MCF 10A (cell line): ENCODE results near the gene TDRD12. TPM values are rescaled to one million over a fixed set of nuclear protein-coding genes. Genes with fewer than 3 reads are reported as not detected.

Experiments
- BruUV-seq: library from RNA; stranded (reverse); fragments of 400-500 nt; replicated peaks from 2 replicates; lab custom pipeline; 2021; lab: Mats Ljungman, UMichigan
- CTCF ChIA-PET: fragments of 300-600 bp; sonication (Branson Sonifier 250); formaldehyde crosslinking; extraction: SDS; loops from one replicate; lab custom pipeline; 2021; ENCODE audit warnings: antibody characterized with exemption, inconsistent platforms; lab: Yijun Ruan, JAX
- POLR2A ChIA-PET: fragments of 300-600, 350-650 bp; sonication (Branson Sonifier 250); formaldehyde crosslinking; extraction: SDS; loops from one replicate; lab custom pipeline; 2020; ENCODE audit warnings: antibody characterized with exemption, inconsistent platforms; lab: Yijun Ruan, JAX
- DNase-seq: peaks from one replicate; pipeline ENCODE4 v3.0.0-alpha.2; 2018; ENCODE audit not compliant: unreplicated experiment
- H3K27ac Mint-ChIP-seq: one replicate; pipeline ENCODE4 v1.8.0; 2022; ENCODE audit warnings: mild to moderate bottlenecking, low read depth, mixed read lengths; ENCODE audit not compliant: unreplicated experiment
- H3K27me3 Mint-ChIP-seq: one replicate; pipeline ENCODE4 v1.8.0; 2022; ENCODE audit warnings: mixed read lengths; ENCODE audit not compliant: insufficient read depth, unreplicated experiment
- H3K36me3 Mint-ChIP-seq: one replicate; pipeline ENCODE4 v1.8.0; 2022; ENCODE audit warnings: mild to moderate bottlenecking, moderate library complexity, mixed read lengths; ENCODE audit not compliant: insufficient read depth, unreplicated experiment
- H3K4me1 Mint-ChIP-seq: one replicate; pipeline ENCODE4 v1.8.0; 2022; ENCODE audit warnings: mixed read lengths; ENCODE audit not compliant: insufficient read depth, unreplicated experiment
- H3K4me3 Mint-ChIP-seq: one replicate; pipeline ENCODE4 v1.8.0; 2022; ENCODE audit warnings: mild to moderate bottlenecking, moderate library complexity, mixed read lengths; ENCODE audit not compliant: unreplicated experiment
- H3K9me3 Mint-ChIP-seq: one replicate; pipeline ENCODE4 v1.8.0; 2022; ENCODE audit warnings: mixed read lengths; ENCODE audit not compliant: unreplicated experiment
- intact Hi-C: fragments of 100-400 bp; cut with micrococcal nuclease; formaldehyde crosslinking; loops from 2 replicates; pipeline ENCODE4 v1.14.1; 2022
- total RNA-seq: library from RNA; stranded (reverse); gene quantifications from 2 replicates; pipeline ENCODE4 v1.2.3, GENCODE V29; 2022
- TF ChIP-seq, protein P1 (sequence below): fragments of 200-600 bp; IDR thresholded peaks from one replicate; pipeline ENCODE4 v1.8.0; 2022; ENCODE audit warnings: antibody characterized with exemption, mild to moderate bottlenecking; ENCODE audit not compliant: unreplicated experiment

Gene TDRD12
- total RNA-seq, 1 experiment from 2014 or later, result 0.14 TPM

GRCh38 chr19:32677657-32678056 lies 41.9 kb upstream of the TDRD12 start:
- intact Hi-C loops, result no loop called here
- Mint-ChIP-seq H3K9me3 (no peaks in the 10 kb centered on the region), H3K36me3 (no peaks in the 10 kb centered on the region), H3K27me3 (no peaks in the 10 kb centered on the region), H3K4me1 (peaks cover 11% of the 10 kb centered on the region), H3K4me3 (no peak overlapping the region), H3K27ac (no peak overlapping the region)
- no TSS peak for BruUV-seq
- TF ChIP-seq, protein P1, sequence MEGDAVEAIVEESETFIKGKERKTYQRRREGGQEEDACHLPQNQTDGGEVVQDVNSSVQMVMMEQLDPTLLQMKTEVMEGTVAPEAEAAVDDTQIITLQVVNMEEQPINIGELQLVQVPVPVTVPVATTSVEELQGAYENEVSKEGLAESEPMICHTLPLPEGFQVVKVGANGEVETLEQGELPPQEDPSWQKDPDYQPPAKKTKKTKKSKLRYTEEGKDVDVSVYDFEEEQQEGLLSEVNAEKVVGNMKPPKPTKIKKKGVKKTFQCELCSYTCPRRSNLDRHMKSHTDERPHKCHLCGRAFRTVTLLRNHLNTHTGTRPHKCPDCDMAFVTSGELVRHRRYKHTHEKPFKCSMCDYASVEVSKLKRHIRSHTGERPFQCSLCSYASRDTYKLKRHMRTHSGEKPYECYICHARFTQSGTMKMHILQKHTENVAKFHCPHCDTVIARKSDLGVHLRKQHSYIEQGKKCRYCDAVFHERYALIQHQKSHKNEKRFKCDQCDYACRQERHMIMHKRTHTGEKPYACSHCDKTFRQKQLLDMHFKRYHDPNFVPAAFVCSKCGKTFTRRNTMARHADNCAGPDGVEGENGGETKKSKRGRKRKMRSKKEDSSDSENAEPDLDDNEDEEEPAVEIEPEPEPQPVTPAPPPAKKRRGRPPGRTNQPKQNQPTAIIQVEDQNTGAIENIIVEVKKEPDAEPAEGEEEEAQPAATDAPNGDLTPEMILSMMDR, result no peak
- DNase-seq, result no peak
- ChIA-PET CTCF (interaction anchor here (0.6 to 1.2 kb wide), 3 partner anchors 12 to 20 kb away, joined by 4 to 5 read pairs (median 5); no protein-coding TSS in a partner anchor), POLR2A (interaction anchor here (3.3 kb wide), 1 partner anchor 14 kb away, joined by 24 read pairs; the partner anchor contains the start of gene NUDT19)

DNA sequence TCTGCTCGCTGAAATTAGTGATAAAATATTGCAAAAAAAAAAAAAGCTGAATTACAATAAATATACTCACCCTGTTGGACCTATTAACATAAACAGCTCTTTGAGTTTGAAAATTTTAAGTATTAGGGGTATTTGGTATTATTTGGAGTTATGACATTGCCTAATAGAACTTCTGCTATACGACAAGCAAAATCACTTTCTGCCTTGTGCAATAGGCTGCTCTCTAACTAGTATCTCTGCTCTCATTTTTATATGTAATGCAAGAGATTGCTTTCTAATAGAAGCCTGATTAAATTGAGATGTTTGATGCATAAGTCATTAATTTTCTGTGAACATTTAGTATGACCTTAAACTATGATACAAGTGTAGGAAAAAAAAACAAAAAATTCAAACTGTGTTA lies 38.6 kb upstream of the TDRD12 start:
- H3K36me3 Mint-ChIP-seq, result no peaks in the 10 kb centered on the region
- DNase-seq, result no peak
- BruUV-seq, result no TSS peak
- ChIA-PET CTCF (interaction anchor here (0.6 to 1.3 kb wide), 2 partner anchors 10 to 210 kb away, joined by 3 read pairs; partner anchors contain the start of gene NUDT19), POLR2A (interaction anchor here (3.0 kb wide), 1 partner anchor 10 kb away, joined by 17 read pairs; the partner anchor contains the start of gene NUDT19)
- no peaks in the 10 kb centered on the region for H3K4me1 Mint-ChIP-seq
- intact Hi-C loops, result no loop called here
- H3K27ac Mint-ChIP-seq, result no peak overlapping the region
- H3K4me3 Mint-ChIP-seq, result no peak overlapping the region
- TF ChIP-seq, protein P1, result no peak
- no peaks in the 10 kb centered on the region for H3K27me3 Mint-ChIP-seq
- no peaks in the 10 kb centered on the region for H3K9me3 Mint-ChIP-seq

- BruUV-seq, result no TSS peak
- ChIA-PET CTCF (interaction anchor here (0.6 to 1.3 kb wide), 3 partner anchors 9 to 367 kb away, joined by 3 to 4 read pairs (median 4); partner anchors contain the start of gene NUDT19), POLR2A (interaction anchor here (0.7 to 3.0 kb wide), 2 partner anchors 9 to 11 kb away, joined by 5 to 17 read pairs; partner anchors contain the start of gene NUDT19)
- intact Hi-C loops, result no loop called here
- Mint-ChIP-seq H3K27ac (no peak overlapping the region), H3K27me3 (no peaks in the 10 kb centered on the region), H3K36me3 (no peaks in the 10 kb centered on the region), H3K4me1 (no peaks in the 10 kb centered on the region), H3K4me3 (no peak overlapping the region), H3K9me3 (no peaks in the 10 kb centered on the region)
- TF ChIP-seq, protein P1, result no peak
- no peak for DNase-seq
These were observed 37.2 kb upstream of the TDRD12 start for GRCh38 chr19:32682317-32682716.

DNA sequence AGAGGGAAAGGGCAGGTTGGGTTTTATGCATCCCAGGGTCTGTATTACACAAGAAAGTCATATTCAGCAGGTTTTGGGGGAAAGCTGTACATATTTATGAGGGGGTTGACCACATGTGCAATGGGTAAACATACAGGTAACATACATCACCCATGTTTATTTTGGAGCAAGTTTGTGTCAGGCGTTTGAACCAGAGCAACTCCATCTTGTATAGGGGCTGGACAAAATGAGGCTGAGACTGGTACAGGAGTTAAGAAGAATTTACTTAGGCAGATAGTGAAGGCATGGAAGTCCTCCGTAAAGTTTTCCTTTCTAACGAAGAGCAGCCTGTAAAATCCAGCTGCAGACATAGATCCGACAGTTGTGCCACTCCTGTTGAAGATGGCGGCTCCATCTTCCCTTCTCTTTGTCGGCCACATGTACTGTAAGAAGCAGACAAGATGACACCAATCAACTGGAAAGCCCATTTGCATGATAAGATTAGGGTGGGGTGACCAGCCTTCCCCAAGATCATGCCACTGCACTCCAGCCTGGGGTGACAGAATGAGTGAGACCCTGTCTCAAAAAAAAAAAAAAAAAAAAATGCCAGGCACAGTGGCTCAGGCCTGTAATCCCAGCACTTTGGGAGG lies 32.6 kb upstream of the TDRD12 start:
- no peak overlapping the region for H3K4me3 Mint-ChIP-seq
- no peaks in the 10 kb centered on the region for H3K27me3 Mint-ChIP-seq
- no peaks in the 10 kb centered on the region for H3K36me3 Mint-ChIP-seq
- no peak for DNase-seq
- intact Hi-C loops, result no loop called here
- ChIA-PET CTCF (no interaction called here), POLR2A (no interaction called here)
- no peaks in the 10 kb centered on the region for H3K9me3 Mint-ChIP-seq
- no peak overlapping the region for H3K27ac Mint-ChIP-seq
- H3K4me1 Mint-ChIP-seq, result peaks cover 11% of the 10 kb centered on the region
- BruUV-seq, result no TSS peak
- TF ChIP-seq, protein P1, result no peak
